GM12878 (cell line): Measurements from ENCODE around the gene CD248. TPM values are rescaled to one million over a fixed set of nuclear protein-coding genes. Genes with fewer than 3 reads are reported as not detected.

Experiments
- ATAC-seq: fragments of 200-7000 bp; cut with Tn5 transposase; 3 replicates; pipeline ENCODE4 v1.9.1; 2020; ENCODE audit warnings: mild to moderate bottlenecking, moderate library complexity
- BruUV-seq: library from RNA; stranded (reverse); fragments of 400-500 nt; replicated peaks from 2 replicates; lab custom pipeline; 2021; lab: Mats Ljungman, UMichigan
- CTCF ChIA-PET: fragments of 300-600 bp; sonication (Branson Sonifier 250); formaldehyde crosslinking; extraction: SDS; loops from one replicate; lab custom pipeline; 2021; ENCODE audit warnings: inconsistent platforms; lab: Yijun Ruan, JAX
- POLR2A ChIA-PET: fragments of 350-600 bp; formaldehyde crosslinking; extraction: SDS; loops from one replicate; lab custom pipeline; 2021; ENCODE audit warnings: inconsistent platforms; lab: Charles Lee
- RAD21 ChIA-PET: fragments of 300-600 bp; sonication (Branson Sonifier 250); formaldehyde crosslinking; loops from one replicate; lab custom pipeline; 2023; ENCODE audit warnings: antibody characterized with exemption; ENCODE audit not compliant: unreplicated experiment; lab: Charles Lee
- SMC1A ChIA-PET: fragments of 300-600 bp; sonication (Branson Sonifier 250); formaldehyde crosslinking; loops from one replicate; lab custom pipeline; 2023; ENCODE audit not compliant: unreplicated experiment, uncharacterized antibody; lab: Charles Lee
- DNase-seq: peaks from one replicate; pipeline ENCODE4 v3.0.0-alpha.2; 2011; ENCODE audit warnings: low read depth, low spot score
- FAIRE-seq: peaks from 3 replicates; lab custom pipeline; 2011; peaks lifted over from hg19 to GRCh38; lab: Jason Lieb, UNC
- H2AFZ ChIP-seq: 2 replicates; pipeline ENCODE4 v1.6.0; 2011; ENCODE audit warnings: low read depth, low read length, control low read depth; ENCODE audit not compliant: control insufficient read depth
- H3K27ac ChIP-seq: 2 replicates; pipeline ENCODE4 v1.5.1; 2011; ENCODE audit warnings: control low read depth; ENCODE audit not compliant: control insufficient read depth, insufficient read depth
- H3K27me3 ChIP-seq, 2 experiments: replicated peaks in 1 of 2; 2 replicates each; pipeline versions ENCODE4 v1.6.0 to v1.6.1; 2011; ENCODE audit warnings: low read length in 1 of 2; ENCODE audit not compliant: control insufficient read depth in 2 of 2, insufficient read depth in 2 of 2
- H3K36me3 ChIP-seq, 2 experiments: 2 replicates each; pipeline ENCODE4 v1.5.1; 2011; ENCODE audit warnings: low read length in 1 of 2; ENCODE audit not compliant: control insufficient read depth in 2 of 2, insufficient read depth in 2 of 2
- H3K4me1 ChIP-seq: 2 replicates; pipeline ENCODE4 v1.6.1; 2011; ENCODE audit warnings: mild to moderate bottlenecking, low read length, moderate library complexity, mixed read lengths; ENCODE audit not compliant: control insufficient read depth, insufficient read depth
- H3K4me2 ChIP-seq: 2 replicates; pipeline ENCODE4 v1.6.0; 2011; ENCODE audit warnings: control low read depth; ENCODE audit not compliant: control insufficient read depth, insufficient read depth
- H3K4me3 ChIP-seq: fragments of 200-600 bp; sonication (generic); 2 replicates; pipeline ENCODE4 v1.5.1; 2016
- H3K79me2 ChIP-seq: 2 replicates; pipeline ENCODE4 v1.6.0; 2011; ENCODE audit warnings: low read length; ENCODE audit not compliant: control insufficient read depth, insufficient read depth
- H3K9ac ChIP-seq: 2 replicates; pipeline ENCODE4 v1.8.0; 2011; ENCODE audit warnings: low read length, control low read depth, mixed read lengths; ENCODE audit not compliant: control insufficient read depth, insufficient read depth
- H3K9me3 ChIP-seq: replicated peaks from 3 replicates; pipeline ENCODE4 v1.5.1; 2011; ENCODE audit warnings: mild to moderate bottlenecking, low read length; ENCODE audit not compliant: control insufficient read depth, insufficient read depth
- H4K20me1 ChIP-seq: 2 replicates; pipeline ENCODE4 v1.6.0; 2011; ENCODE audit not compliant: control insufficient read depth, insufficient read depth
- BHLHE40 ChIP-seq, 2 experiments: fragments of 450-650 bp in 1 of 2; IDR thresholded peaks; 2 replicates each; pipeline ENCODE4 v1.6.1; 2011 to 2017; ENCODE audit warnings: low read depth in 2 of 2, borderline replicate concordance in 1 of 2, improper control_type of control experiment in 1 of 2, low read length in 1 of 2, mild to moderate bottlenecking in 1 of 2
- BRCA1 ChIP-seq: IDR thresholded peaks from 2 replicates; pipeline ENCODE4 v1.6.1; 2011; ENCODE audit warnings: low read depth, low read length, improper control_type of control experiment
- CBFB ChIP-seq: IDR thresholded peaks from 2 replicates; pipeline ENCODE4 v1.6.1; 2016; ENCODE audit warnings: antibody characterized with exemption, low read depth
- CBX3 ChIP-seq: fragments of 200-600 bp; sonication (generic); IDR thresholded peaks from 2 replicates; pipeline ENCODE4 v1.6.1; 2016; ENCODE audit warnings: low read depth, borderline replicate concordance
- CHD4 ChIP-seq: fragments of 200-600 bp; sonication (generic); IDR thresholded peaks from 2 replicates; pipeline ENCODE4 v1.6.1; 2016; ENCODE audit warnings: mild to moderate bottlenecking
- CUX1 ChIP-seq: IDR thresholded peaks from 2 replicates; pipeline ENCODE4 v1.6.1; 2012; ENCODE audit warnings: improper control_type of control experiment, low read depth, low read length; ENCODE audit not compliant: insufficient replicate concordance
- HDGF ChIP-seq: fragments of 450-650 bp; IDR thresholded peaks from 2 replicates; pipeline ENCODE4 v1.6.1; 2016; ENCODE audit warnings: antibody characterized with exemption
- JUNB ChIP-seq: IDR thresholded peaks from 2 replicates; pipeline ENCODE4 v1.6.1; 2016; ENCODE audit warnings: antibody characterized with exemption, mild to moderate bottlenecking
- NKRF ChIP-seq: fragments of 450-650 bp; conservative IDR thresholded peaks from 2 replicates; pipeline ENCODE4 v1.6.1; 2017; ENCODE audit warnings: mild to moderate bottlenecking, moderate library complexity
- REST ChIP-seq: IDR thresholded peaks from 2 replicates; pipeline ENCODE4 v1.6.1; 2012; ENCODE audit warnings: mild to moderate bottlenecking, low read depth, low read length
- TARDBP ChIP-seq: IDR thresholded peaks from 2 replicates; pipeline ENCODE4 v1.6.1; 2016; ENCODE audit warnings: borderline replicate concordance
- ZNF274 ChIP-seq: IDR thresholded peaks from one replicate; pipeline ENCODE4 v1.8.0; 2011; ENCODE audit not compliant: insufficient read length, insufficient read depth
- WGBS: methylation state at CpG from one replicate; pipeline ENCODE4 v1.1.6; 2016; ENCODE audit warnings: low lambda C conversion rate; ENCODE audit not compliant: insufficient replicate concordance, insufficient coverage; ENCODE audit errors: missing lambda C conversion rate; 5-methylcytosine and 5-hydroxymethylcytosine counted together
- in situ Hi-C: fragments of 300-500 bp; cut with MboI; formaldehyde crosslinking; loops from 9 replicates; pipeline ENCODE4 v1.14.3; 2018; ENCODE audit warnings: mixed read lengths
- intact Hi-C: fragments of 100-400 bp; cut with micrococcal nuclease; formaldehyde crosslinking; loops from one replicate; pipeline ENCODE4 v1.14.2; 2022; ENCODE audit not compliant: unreplicated experiment
- polyA plus RNA-seq, 11 experiments: library from polyadenylated mRNA; depleted of rRNA in 4 of 11; unstranded in 6 of 11; stranded (reverse) in 5 of 11; fragments of >200 nt; fragmentation: Nextera tagmentation in 4 of 11; fragmentation: Illumina TruSeq in 1 of 11; extraction: Ambion mirVana in 4 of 11; extraction: Trizol in 1 of 11; gene quantifications; 1 replicate in 1 of 11; 2 replicates in 10 of 11; pipeline versions ENCODE4 v1.2.1 to v1.2.3, GENCODE V29; 2011 to 2016; ENCODE audit warnings: inconsistent platforms in 2 of 11, missing spikeins in 2 of 11, low read depth in 1 of 11
- total RNA-seq, 4 experiments: library from RNA; depleted of rRNA in 3 of 4; stranded (reverse); fragments of >200 nt in 3 of 4; fragmentation: Illumina TruSeq in 1 of 4; extraction: Trizol in 1 of 4; gene quantifications; 2 replicates each; pipeline versions ENCODE4 v1.2.1 to v1.2.3, GENCODE V29; 2013 to 2021

CD248 gene
- total and polyA plus RNA-seq, 10 of the 15 experiments (the other 5 are each of a cell fraction or from before 2014, with no cell fraction given): 0.10 to 0.21 (median 0.20) TPM; not detected in 7

- Histone ChIP-seq H3K4me2 (no peak overlapping the region), H3K9ac (no peak overlapping the region), H3K9me3 (no peaks in the 10 kb centered on the region), H3K79me2 (no peaks in the 10 kb centered on the region), H3K27ac (no peak overlapping the region), H4K20me1 (no peaks in the 10 kb centered on the region), H3K36me3 (0 out of 4 replicates have a peak, but pooled peaks cover 0 to 2% of the 10 kb centered on the region in 2 experiments), H3K27me3 (no peaks in the 10 kb centered on the region), H3K4me3 (no peak overlapping the region), H3K4me1 (no peaks in the 10 kb centered on the region), H2AFZ (no peak overlapping the region)
- DNase-seq (no peak), ATAC-seq (no peak), FAIRE-seq (no peak)
- in situ Hi-C loops: no loop called here
- SMC1A ChIA-PET: interaction anchor here (0.8 to 2.8 kb wide), 2 partner anchors 26 to 52 kb away, joined by 3 to 9 read pairs; no protein-coding TSS in a partner anchor
- RAD21 ChIA-PET: interaction anchor here (1.1 to 2.0 kb wide), 2 partner anchors 23 to 51 kb away, joined by 4 to 10 read pairs; no protein-coding TSS in a partner anchor
- 71% methylated on average over 14 of the region's 14 CpGs for WGBS
- intact Hi-C loops: no loop called here
- no peak for TF ChIP-seq CBX3
- TF ChIP-seq HDGF: no peak
- TF ChIP-seq JUNB: no peak
- TF ChIP-seq CBFB: no peak
- no peak for TF ChIP-seq CUX1
- TF ChIP-seq BHLHE40 (IDR thresholded peaks at IDR 0.05; ENCODE audit: borderline replicate concordance in 1 of 2, low read depth in 2 of 2, low read length in 1 of 2): no peak
- no peak for TF ChIP-seq CHD4
- TF ChIP-seq NKRF: no peak
- TF ChIP-seq ZNF274: no peak
- TF ChIP-seq BRCA1: no peak
- no peak for TF ChIP-seq TARDBP
- no peak for TF ChIP-seq REST
- no TSS peak for BruUV-seq
- CTCF ChIA-PET: interaction anchor here (0.7 to 5.9 kb wide), 13 partner anchors 9 to 141 kb away, joined by 3 to 91 read pairs (median 10); partner anchors contain the start of genes B4GAT1, BRMS1 and SLC29A2
- POLR2A ChIA-PET: no interaction called here
Measured at GRCh38 chr11:66363187-66363601, 46.4 kb upstream of the CD248 start.
